Body of pancreas (tissue), 4 donors: ENCODE data around the gene SDC1.

Experiments used
- CTCF ChIP-seq, 7 experiments: fragments of 450-650 bp in 4 of 7; fragments of 200-600 bp in 3 of 7; sonication (generic) in 3 of 7; IDR thresholded peaks; one replicate each; pipeline ENCODE4 v1.5.1; 2016 to 2019; ENCODE audit warnings: antibody characterized with exemption in 7 of 7
- POLR2A ChIP-seq, 3 donors: fragments of 450-650 bp; IDR thresholded peaks; one replicate each; pipeline ENCODE4 v1.6.1; 2016; ENCODE audit warnings: antibody characterized with exemption in 3 of 3, mild to moderate bottlenecking in 2 of 3

GRCh38 chr2:20205915-20206524 lies 18.9 kb downstream of the SDC1 start:
- no peak for TF ChIP-seq CTCF (IDR thresholded peaks at IDR 0.05)
- no peak for TF ChIP-seq POLR2A (IDR thresholded peaks at IDR 0.05)
